HG03139 (cell line): ENCODE results near the gene DNAJC2.
"Not testable (repeated sequence)": the region's sequence is repeated elsewhere in the genome, so short reads cannot be mapped to it uniquely, and the experiment has no call there.

Experiments used
- ATAC-seq: cut with Tn5 transposase; IDR thresholded peaks from one replicate; pipeline ENCODE4 v1.9.1; 2021; ENCODE audit not compliant: unreplicated experiment

DNAJC2 gene

DNA sequence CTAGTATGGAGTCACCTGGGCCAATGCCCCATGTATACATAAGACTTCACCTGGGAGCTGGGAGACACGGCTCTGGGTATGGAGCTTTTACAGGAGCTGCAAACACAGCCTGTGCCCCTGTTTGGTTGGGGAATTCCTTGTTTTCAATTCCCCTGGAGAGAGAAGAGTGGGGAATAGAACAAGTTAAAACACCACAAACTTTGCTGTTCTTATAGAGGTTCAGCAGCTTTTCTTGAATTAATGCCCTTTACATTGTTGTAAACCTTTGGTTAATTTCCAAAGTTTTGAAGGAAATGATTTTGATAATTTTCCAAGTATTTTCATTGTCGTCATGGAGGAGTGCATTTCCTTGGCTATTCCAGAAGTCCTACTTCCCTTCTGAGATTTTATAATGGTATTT is 66.4 kb downstream of the DNAJC2 start:
- ATAC-seq = not testable (repeated sequence)

DNA sequence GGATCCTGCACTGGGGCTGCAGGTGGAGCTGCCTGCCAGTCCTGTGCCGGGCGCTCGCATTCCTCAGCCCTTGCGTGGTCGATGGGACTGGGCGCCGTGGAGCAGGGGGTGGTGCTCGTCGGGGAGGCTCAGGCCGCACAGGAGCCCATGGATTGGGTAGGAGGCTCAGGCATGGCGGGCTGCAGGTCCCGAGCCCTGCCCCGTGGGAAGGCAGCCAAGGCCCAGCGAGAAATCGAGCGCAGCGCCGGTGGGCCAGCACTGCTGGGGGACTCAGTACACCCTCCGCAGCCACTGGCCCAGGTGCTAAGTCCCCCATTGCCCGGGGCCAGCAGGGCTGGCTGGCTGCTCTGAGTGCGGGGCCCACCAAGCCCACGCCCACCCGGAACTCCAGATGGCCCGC is 69.7 kb downstream of the DNAJC2 start:
- not testable (repeated sequence) for ATAC-seq

DNA sequence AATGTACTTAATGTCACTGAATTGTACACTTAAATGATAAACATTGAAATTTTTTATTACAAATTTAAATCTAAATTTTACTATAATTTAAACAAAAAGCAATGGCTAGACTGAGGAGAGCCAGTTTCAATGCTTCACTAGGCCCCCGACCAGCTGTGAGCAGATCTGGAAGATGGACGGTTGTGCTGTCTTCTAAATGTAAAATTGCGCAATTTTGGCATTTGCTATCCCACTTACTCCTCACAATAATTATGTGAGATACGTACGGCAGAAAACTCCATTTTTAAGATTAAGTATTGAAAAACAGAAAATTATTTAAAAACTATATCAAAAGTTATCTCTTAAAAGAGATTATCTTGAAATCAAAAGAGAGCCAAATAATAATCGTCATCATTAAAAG is 71.2 kb downstream of the DNAJC2 start:
- not testable (repeated sequence) for ATAC-seq

DNA sequence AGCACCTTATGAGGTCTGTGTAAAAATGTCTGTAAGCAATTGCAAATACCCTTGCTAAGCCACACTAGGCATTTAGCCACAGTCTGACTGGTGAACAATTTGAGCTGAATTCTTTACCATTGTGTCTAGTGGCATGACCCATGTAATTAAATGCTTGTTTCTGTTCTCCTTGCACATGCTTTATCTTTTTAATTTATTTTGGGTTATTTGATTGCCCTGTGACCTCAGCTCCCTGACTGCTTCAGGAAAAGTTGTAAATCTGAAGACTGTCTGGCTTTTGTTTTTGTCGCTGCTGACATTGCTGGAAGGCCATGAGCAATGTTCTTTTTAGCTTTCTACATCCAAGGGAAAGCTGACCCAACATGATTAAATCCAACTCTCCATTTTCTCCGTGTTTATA is 78.3 kb downstream of the DNAJC2 start:
- ATAC-seq = not testable (repeated sequence)

DNA sequence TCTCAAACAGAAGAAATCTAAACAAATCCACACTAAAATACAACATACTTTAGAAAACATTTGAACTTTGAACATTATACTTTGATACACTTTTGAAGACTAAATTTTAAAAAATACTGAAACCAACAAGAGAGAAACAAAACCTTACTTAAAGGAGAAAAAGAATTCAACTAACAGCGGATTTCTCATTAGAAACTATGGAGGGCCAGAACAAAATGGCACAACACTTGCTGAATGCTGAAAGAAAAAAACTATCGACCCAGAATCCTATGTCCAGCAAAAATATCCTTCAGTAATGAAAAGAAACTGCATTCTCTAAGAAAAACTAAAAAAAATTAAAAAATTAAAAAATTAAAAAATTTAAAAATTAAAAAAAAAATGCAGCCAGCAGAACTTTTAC is 80.5 kb downstream of the DNAJC2 start:
- not testable (repeated sequence) for ATAC-seq
